K562 treated with DMSO at 1 percent for 48 hours (cell line): ENCODE results near the gene UBE2M. TPM values are rescaled to one million over a fixed set of nuclear protein-coding genes. Genes with fewer than 3 reads are reported as not detected.

ENCODE experiments used
- total RNA-seq: library from RNA; unstranded; fragments of 300-600 nt; gene quantifications from 2 replicates; pipeline ENCODE4 v1.2.3, GENCODE V29; 2022; ENCODE audit warnings: low replicate concordance; ENCODE audit errors: extremely low read depth

UBE2M gene
- not detected in 2 replicates for total RNA-seq

GRCh38 chr19:58558066-58558622 is at the start of gene UBE2M:
Gene UBE2M, minus strand, starts transcription at chr19:58558611. Its CDS starts 230 bp downstream, at chr19:58558381.

GRCh38 chr19:58572818-58573657 is 14.6 kb upstream of the UBE2M start, which contains the start of gene MZF1:
Gene MZF1, minus strand, starts transcription at chr19:58573335. Its CDS starts 1,946 bp downstream, at chr19:58571389.

GRCh38 chr19:58554494-58555368 is 3.7 kb downstream of the UBE2M start, which contains the start of gene CHMP2A:
Gene CHMP2A, minus strand, starts transcription at chr19:58555105. Its CDS starts 893 bp downstream, at chr19:58554212.

GRCh38 chr19:58543826-58544590 is 14.4 kb downstream of the UBE2M start, which contains the start of gene TRIM28:
Gene TRIM28, plus strand, starts transcription at chr19:58544064. Its CDS starts 694 bp downstream, at chr19:58544758.

GRCh38 chr19:58519355-58520256 is 38.8 kb downstream of the UBE2M start, which contains the start of gene ZBTB45:
Gene ZBTB45, minus strand, starts transcription at chr19:58519810. Its CDS starts 2,137 bp downstream, at chr19:58517673.

GRCh38 chr19:58511353-58512208 is 46.8 kb downstream of the UBE2M start, which contains the start of gene SLC27A5:
Gene SLC27A5, minus strand, starts transcription at chr19:58511992. Its CDS starts 37 bp downstream, at chr19:58511955.

Other genes with a start within 250 kb of the UBE2M start
- not detected in 2 replicates for gene ZSCAN22, start 231.6 kb downstream of the UBE2M start, total RNA-seq
- not detected in 2 replicates for gene A1BG, start 205.1 kb downstream of the UBE2M start, total RNA-seq
- gene ZNF497, start 195.9 kb downstream of the UBE2M start, total RNA-seq: not detected in 2 replicates
- gene ZNF837, start 177.6 kb downstream of the UBE2M start, total RNA-seq: not detected in 2 replicates
- 2,923 and 3,134 TPM in 2 replicates for gene RPS5, start 171.3 kb downstream of the UBE2M start, total RNA-seq
- gene RNF225, start 163.0 kb downstream of the UBE2M start, total RNA-seq: not detected in 2 replicates
- gene ZNF584, start 150.0 kb downstream of the UBE2M start, total RNA-seq: not detected in 2 replicates
- not detected in 2 replicates for gene ZNF132, start 118.5 kb downstream of the UBE2M start, total RNA-seq
- not detected in 2 replicates for gene ZNF324B, start 107.0 kb downstream of the UBE2M start, total RNA-seq
- 167 TPM in 1 of 2 replicates, not detected in the other for gene ZNF324, start 91.5 kb downstream of the UBE2M start, total RNA-seq
- gene ZNF446, start 82.3 kb downstream of the UBE2M start, total RNA-seq: not detected in 2 replicates
- gene SLC27A5, start 46.6 kb downstream of the UBE2M start, total RNA-seq: not detected in 2 replicates
- not detected in 2 replicates for gene ZBTB45, start 38.8 kb downstream of the UBE2M start, total RNA-seq
- 866 and 1,637 TPM in 2 replicates for gene TRIM28, start 14.5 kb downstream of the UBE2M start, total RNA-seq
- gene CHMP2A, start 3.5 kb downstream of the UBE2M start, total RNA-seq: not detected in 2 replicates
- gene MZF1, start 14.7 kb upstream of the UBE2M start, total RNA-seq: not detected in 2 replicates